GM18502 (cell line): Measurements from ENCODE around the gene MICAL3.
"Not testable (repeated sequence)": the region's sequence is repeated elsewhere in the genome, so short reads cannot be mapped to it uniquely, and the experiment has no call there.

Experiments used
- ATAC-seq: cut with Tn5 transposase; IDR thresholded peaks from one replicate; pipeline ENCODE4 v1.9.1; 2021; ENCODE audit warnings: mild to moderate bottlenecking; ENCODE audit not compliant: unreplicated experiment, poor library complexity

Gene MICAL3

GRCh38 chr22:17942721-17943120, 81.6 kb downstream of the MICAL3 start:
- ATAC-seq, result no peak

GRCh38 chr22:17941471-17942406, 82.6 kb downstream of the MICAL3 start:
- ATAC-seq, result no peak

- ATAC-seq, result no peak
Measured at GRCh38 chr22:17939579-17939978, 84.8 kb downstream of the MICAL3 start.

- no peak for ATAC-seq
Measured at GRCh38 chr22:17939011-17939410, 85.3 kb downstream of the MICAL3 start.

GRCh38 chr22:17938484-17938924, 85.9 kb downstream of the MICAL3 start:
- ATAC-seq, result no peak

GRCh38 chr22:17932457-17932856, 91.9 kb downstream of the MICAL3 start:
- not testable (repeated sequence) for ATAC-seq

- ATAC-seq, result no peak
Measured at GRCh38 chr22:17931400-17931825, 92.9 kb downstream of the MICAL3 start.

- ATAC-seq, result no peak
Measured at GRCh38 chr22:17930455-17931313, 93.7 kb downstream of the MICAL3 start.

GRCh38 chr22:17929909-17930308, 94.5 kb downstream of the MICAL3 start:
- ATAC-seq, result no peak

- ATAC-seq, result no peak
Measured at GRCh38 chr22:17928391-17928790, 96.0 kb downstream of the MICAL3 start.

- no peak for ATAC-seq
Measured at GRCh38 chr22:17927062-17927461, 97.3 kb downstream of the MICAL3 start.

GRCh38 chr22:17926516-17926915, 97.8 kb downstream of the MICAL3 start:
- no peak for ATAC-seq

GRCh38 chr22:17925431-17925841, 98.9 kb downstream of the MICAL3 start:
- ATAC-seq, result no peak

GRCh38 chr22:17924735-17925364, 99.5 kb downstream of the MICAL3 start:
- no peak for ATAC-seq

GRCh38 chr22:17924076-17924475, 100.3 kb downstream of the MICAL3 start:
- no peak for ATAC-seq

GRCh38 chr22:17922925-17923903, 101.1 kb downstream of the MICAL3 start:
- no peak for ATAC-seq

- ATAC-seq, result no peak
Measured at GRCh38 chr22:17921871-17922821, 102.2 kb downstream of the MICAL3 start.

- no peak for ATAC-seq
Measured at GRCh38 chr22:17920992-17921650, 103.2 kb downstream of the MICAL3 start.
